IPS DF 6.9 (cell line): ENCODE measurements around the gene ARHGAP32.

ENCODE experiments used
- DNase-seq: peaks from one replicate; pipeline ENCODE4 v3.0.0-alpha.2; 2013; ENCODE audit warnings: low read depth, low spot score
- H3K27ac ChIP-seq: one replicate; pipeline ENCODE4 v1.5.1; 2013; ENCODE audit warnings: low read length, control low read depth
- H3K27me3 ChIP-seq: 2 replicates; pipeline ENCODE4 v1.6.1; 2013; ENCODE audit warnings: mild to moderate bottlenecking, low read length; ENCODE audit not compliant: control insufficient read depth, insufficient read depth
- H3K36me3 ChIP-seq: 2 replicates; pipeline ENCODE4 v1.6.1; 2013; ENCODE audit warnings: low read length; ENCODE audit not compliant: control insufficient read depth, insufficient read depth
- H3K4me1 ChIP-seq: 2 replicates; pipeline ENCODE4 v1.6.1; 2013; ENCODE audit warnings: low read length; ENCODE audit not compliant: control insufficient read depth, insufficient read depth
- H3K4me3 ChIP-seq: 2 replicates; pipeline ENCODE4 v1.5.1; 2013; ENCODE audit warnings: mild to moderate bottlenecking, low read length
- H3K9me3 ChIP-seq: 2 replicates; pipeline ENCODE4 v1.6.1; 2013; ENCODE audit warnings: low read length, inconsistent platforms; ENCODE audit not compliant: control insufficient read depth, insufficient read depth
- WGBS: extraction: QIAGEN DNeasy Blood & Tissue Kit; methylation state at CpG from one replicate; pipeline ENCODE4 v1.1.7; 2013; ENCODE audit warnings: mixed read lengths, missing lambda C conversion rate; ENCODE audit not compliant: insufficient read length, insufficient coverage; 5-methylcytosine and 5-hydroxymethylcytosine counted together

Gene ARHGAP32

GRCh38 chr11:128919216-128919615 is 272.9 kb downstream of the ARHGAP32 start:
- no CpG with 5 or more reads among the region's 5 CpGs for WGBS
- no peak overlapping the region for H3K4me3 ChIP-seq
- no peak for DNase-seq

GRCh38 chr11:128917144-128917724 is 274.9 kb downstream of the ARHGAP32 start:
- Histone ChIP-seq H3K36me3 (no peaks in the 10 kb centered on the region), H3K4me1 (no peaks in the 10 kb centered on the region), H3K27ac (no peak overlapping the region), H3K27me3 (no peaks in the 10 kb centered on the region; the same call in 1 of the 2 replicates), H3K9me3 (no peaks in the 10 kb centered on the region), H3K4me3 (no peak overlapping the region)
- DNase-seq: no peak
- WGBS: no CpG with 5 or more reads among the region's 5 CpGs

More at GRCh38 chr11:128919216-128919615, 272.9 kb downstream of the ARHGAP32 start:
- H3K27ac ChIP-seq: no peak overlapping the region
- H3K4me1 ChIP-seq: no peaks in the 10 kb centered on the region
- H3K27me3 ChIP-seq: peaks cover 5% of the 10 kb centered on the region; the same call in 1 of the 2 replicates
- H3K9me3 ChIP-seq: no peaks in the 10 kb centered on the region
- H3K36me3 ChIP-seq: no peaks in the 10 kb centered on the region

GRCh38 chr11:128916681-128917080 is 275.4 kb downstream of the ARHGAP32 start:
- no peak for DNase-seq
- Histone ChIP-seq H3K9me3 (no peaks in the 10 kb centered on the region), H3K4me1 (no peaks in the 10 kb centered on the region), H3K4me3 (no peak overlapping the region), H3K27me3 (no peaks in the 10 kb centered on the region; the same call in 1 of the 2 replicates), H3K36me3 (no peaks in the 10 kb centered on the region), H3K27ac (no peak overlapping the region)
- WGBS: no CpG with 5 or more reads among the region's 2 CpGs

- no CpG with 5 or more reads among the region's 3 CpGs for WGBS
These were observed 276.0 kb downstream of the ARHGAP32 start for GRCh38 chr11:128916037-128916572.

GRCh38 chr11:128915149-128915521 is 277.0 kb downstream of the ARHGAP32 start:
- H3K27ac ChIP-seq: no peak overlapping the region
- H3K4me3 ChIP-seq: no peak overlapping the region
- H3K36me3 ChIP-seq: no peaks in the 10 kb centered on the region
- H3K4me1 ChIP-seq: no peaks in the 10 kb centered on the region
- no CpG with 5 or more reads among the region's 6 CpGs for WGBS
- no peak for DNase-seq
- H3K9me3 ChIP-seq: no peaks in the 10 kb centered on the region
- H3K27me3 ChIP-seq: no peaks in the 10 kb centered on the region; the same call in 1 of the 2 replicates

More at GRCh38 chr11:128916037-128916572, 276.0 kb downstream of the ARHGAP32 start:
- no peak for DNase-seq
- no peaks in the 10 kb centered on the region for H3K4me1 ChIP-seq
- H3K27ac ChIP-seq: no peak overlapping the region
- H3K36me3 ChIP-seq: no peaks in the 10 kb centered on the region
- no peaks in the 10 kb centered on the region for H3K9me3 ChIP-seq
- no peak overlapping the region for H3K4me3 ChIP-seq
- no peaks in the 10 kb centered on the region; the same call in 1 of the 2 replicates for H3K27me3 ChIP-seq
